Stimulated activated naive B cell treated with anti-CD40 and anti-IgM and Interleukin-4, amounts not matched to agents 10 μg/mL and 1 μg/mL and 100 μg/mL, for 72 hours (primary cell): ENCODE measurements around the gene FFAR4.

ENCODE experiments used
- ATAC-seq, 2 donors: fragments of 150-1000 bp; cut with Tn5 transposase; replicated peaks; 2 replicates each; pipeline ENCODE4 v1.10.0; 2021; ENCODE audit warnings: moderate library complexity in 1 of 2
- DNase-seq: peaks from one replicate; pipeline ENCODE4 v3.0.0; 2021
- H3K27ac Mint-ChIP-seq: one replicate; pipeline ENCODE4 v1.8.0; 2022; ENCODE audit warnings: mild to moderate bottlenecking, mixed read lengths
- H3K27me3 Mint-ChIP-seq, 2 donors: one replicate each; pipeline ENCODE4 v1.8.0; 2022; ENCODE audit warnings: mixed read lengths in 2 of 2
- H3K36me3 Mint-ChIP-seq, 2 donors: one replicate each; pipeline ENCODE4 v1.8.0; 2022; ENCODE audit warnings: mixed read lengths in 2 of 2, mild to moderate bottlenecking in 1 of 2
- H3K4me1 Mint-ChIP-seq, 2 donors: one replicate each; pipeline ENCODE4 v1.8.0; 2022; ENCODE audit warnings: mixed read lengths in 2 of 2, mild to moderate bottlenecking in 1 of 2
- H3K4me3 Mint-ChIP-seq, 2 donors: one replicate each; pipeline ENCODE4 v1.8.0; 2022; ENCODE audit warnings: mild to moderate bottlenecking in 2 of 2, mixed read lengths in 2 of 2, moderate library complexity in 1 of 2
- H3K9me3 Mint-ChIP-seq, 2 donors: one replicate each; pipeline ENCODE4 v1.8.0; 2022; ENCODE audit warnings: mixed read lengths in 2 of 2, mild to moderate bottlenecking in 1 of 2

FFAR4 gene

DNA sequence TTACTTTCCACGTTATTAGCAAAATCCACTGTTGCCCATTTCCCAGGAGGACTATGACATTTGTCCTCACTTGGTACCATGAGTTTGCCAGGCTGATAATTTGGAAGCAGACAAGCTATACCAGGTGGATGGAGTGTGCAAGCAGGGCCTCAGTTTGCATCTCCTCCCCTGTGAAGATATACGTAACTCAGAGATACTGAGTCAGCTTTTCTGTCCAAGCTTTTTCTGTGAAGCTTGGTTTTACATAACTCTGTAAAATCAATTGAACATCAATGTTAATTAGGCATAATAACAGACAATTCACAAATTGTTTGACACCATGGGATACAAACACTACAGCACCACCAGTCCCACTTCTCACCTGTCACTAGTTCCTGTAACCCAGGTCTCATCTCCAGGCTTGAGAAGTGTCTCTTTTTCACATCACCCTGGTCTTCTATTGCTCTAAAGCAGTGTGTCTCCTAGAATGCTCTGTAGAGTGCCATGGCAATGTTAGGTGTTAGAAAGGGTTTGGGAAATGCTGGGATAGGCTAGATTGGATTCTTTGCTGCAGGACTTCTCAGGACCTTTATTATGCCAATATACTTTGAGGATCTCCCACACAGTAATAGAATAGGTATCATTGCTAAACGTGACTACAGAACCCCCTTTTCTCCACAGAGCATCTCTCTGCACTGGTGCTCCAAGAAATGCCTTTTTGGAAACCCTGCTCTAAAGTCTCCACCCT lies 13.7 kb downstream of the FFAR4 start:
- H3K27me3 Mint-ChIP-seq = peaks cover 21 to 25% of the 10 kb centered on the region in 2 donors
- no peaks in the 10 kb centered on the region for H3K4me1 Mint-ChIP-seq
- ATAC-seq (no peak), DNase-seq (no peak)
- no peak overlapping the region for H3K27ac Mint-ChIP-seq
- peaks cover 0 to 5% of the 10 kb centered on the region in 2 donors for H3K36me3 Mint-ChIP-seq
- H3K4me3 Mint-ChIP-seq = no peak overlapping the region
- peaks cover 9% of the 10 kb centered on the region in 2 donors for H3K9me3 Mint-ChIP-seq

DNA sequence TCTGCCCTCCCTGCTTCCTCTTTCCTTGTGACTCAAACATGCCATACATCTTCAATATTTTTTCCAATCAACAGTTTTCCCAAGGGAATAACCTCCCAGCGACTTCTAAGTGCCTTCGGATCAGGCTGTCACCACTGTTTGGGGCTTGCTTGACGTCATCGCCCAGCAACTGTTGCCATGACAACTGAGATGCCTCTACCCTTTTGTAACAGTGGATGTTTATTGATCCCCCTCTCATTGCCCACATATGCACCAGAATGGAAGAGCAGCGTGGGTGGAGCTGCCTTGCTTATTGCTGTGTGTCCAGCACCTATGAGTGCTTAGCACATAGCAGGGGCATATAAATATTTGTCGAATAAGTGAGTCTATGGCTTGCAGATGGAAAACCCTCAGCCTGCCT lies 14.4 kb downstream of the FFAR4 start:
- Mint-ChIP-seq H3K36me3 (peaks cover 0 to 5% of the 10 kb centered on the region in 2 donors), H3K4me3 (no peak overlapping the region), H3K27ac (no peak overlapping the region), H3K9me3 (peaks cover 9% of the 10 kb centered on the region in 2 donors), H3K27me3 (peaks cover 21 to 26% of the 10 kb centered on the region in 2 donors), H3K4me1 (no peaks in the 10 kb centered on the region)
- DNase-seq (no peak), ATAC-seq (no peak)

DNA sequence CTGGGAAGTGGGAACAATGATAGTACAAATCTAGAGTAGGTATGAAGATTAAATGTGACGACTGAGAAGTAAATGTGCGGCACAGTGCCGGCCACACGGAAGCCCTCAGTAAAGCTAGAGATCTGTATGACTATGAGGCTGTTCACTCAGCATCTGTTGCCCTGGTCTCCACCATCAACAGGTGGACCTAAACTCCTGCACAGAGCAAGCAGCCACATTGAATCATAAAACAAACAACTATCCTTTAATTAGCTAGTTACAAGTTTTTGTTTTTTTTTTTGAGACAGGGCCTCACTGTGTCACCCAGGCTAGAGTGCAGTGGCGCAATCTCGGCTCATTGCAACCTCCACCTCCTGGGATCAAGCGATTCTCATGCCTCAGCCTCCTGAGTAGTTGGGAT lies 18.0 kb downstream of the FFAR4 start:
- ATAC-seq = no peak
- Mint-ChIP-seq H3K36me3 (peaks cover 0 to 5% of the 10 kb centered on the region in 2 donors), H3K4me3 (no peak overlapping the region), H3K4me1 (no peaks in the 10 kb centered on the region), H3K27ac (no peak overlapping the region), H3K9me3 (peaks cover 5 to 6% of the 10 kb centered on the region in 2 donors), H3K27me3 (peaks cover 26% of the 10 kb centered on the region in 2 donors)
- DNase-seq = no peak

DNA sequence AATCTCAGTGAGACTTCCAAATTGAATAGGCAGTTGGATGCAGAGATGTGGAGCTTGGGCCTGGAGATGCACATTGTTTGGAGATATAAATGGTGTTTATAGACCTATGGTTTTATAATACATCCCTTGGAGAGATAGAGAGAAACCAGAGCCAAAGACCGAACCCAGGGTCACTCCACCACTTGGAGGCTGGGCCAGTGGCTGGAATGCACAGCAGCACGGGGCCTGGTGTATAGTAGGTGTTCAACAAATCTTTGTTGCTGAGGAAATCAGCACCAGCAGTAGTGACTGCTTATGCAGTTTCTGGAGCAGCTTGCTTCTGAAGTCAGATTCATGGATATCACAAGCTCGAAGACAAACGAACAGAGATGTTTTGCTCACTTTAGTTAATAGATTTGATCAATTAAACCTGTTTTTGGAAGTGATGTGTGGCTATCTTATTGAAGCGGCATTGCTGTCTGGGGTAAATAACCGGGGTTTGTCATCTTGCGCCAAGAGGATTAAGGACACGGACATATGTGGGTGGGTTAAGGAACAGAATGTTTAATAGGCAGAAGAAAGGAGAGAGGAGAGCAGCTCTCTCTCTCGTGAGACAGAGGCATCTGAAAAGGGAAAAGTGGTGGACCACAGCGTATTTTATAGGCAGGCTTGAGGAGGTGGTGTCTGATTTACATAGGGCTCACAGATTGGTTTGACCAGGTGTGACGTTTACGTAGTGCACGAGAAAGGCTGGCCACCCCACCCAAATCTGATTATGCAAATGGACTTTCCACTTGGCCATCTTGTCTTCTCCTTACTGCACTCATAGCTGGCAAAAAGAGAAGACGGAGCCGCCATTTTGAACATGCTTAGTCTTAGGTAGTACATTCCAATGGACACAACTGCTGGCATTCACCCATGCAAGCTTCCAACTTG lies 23.4 kb downstream of the FFAR4 start:
- DNase-seq = no peak
- Mint-ChIP-seq H3K36me3 (no peaks in the 10 kb centered on the region), H3K27ac (no peak overlapping the region), H3K27me3 (peaks cover 19 to 28% of the 10 kb centered on the region in 2 donors), H3K4me3 (no peak overlapping the region), H3K4me1 (no peaks in the 10 kb centered on the region), H3K9me3 (no peaks in the 10 kb centered on the region)
- no peak for ATAC-seq

DNA sequence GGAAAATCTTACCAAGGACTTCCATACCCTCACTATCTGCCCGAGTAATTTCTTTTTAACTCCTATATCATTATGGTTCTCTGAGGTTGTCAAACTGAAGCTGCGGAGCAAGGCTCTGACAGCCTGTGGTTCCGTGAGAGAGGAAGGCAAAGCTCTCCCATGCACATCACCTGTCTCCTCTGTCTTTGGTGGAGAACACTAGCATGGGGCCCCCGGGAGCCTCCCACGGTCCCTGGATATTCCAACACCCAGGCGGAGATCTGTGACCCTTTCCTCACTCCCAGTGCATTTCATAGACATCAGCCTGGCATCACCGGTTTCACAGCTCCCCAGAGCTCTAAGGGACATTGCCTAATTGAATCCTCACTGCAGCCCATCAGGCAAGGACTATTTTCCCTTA lies 24.2 kb downstream of the FFAR4 start:
- peaks cover 19 to 35% of the 10 kb centered on the region in 2 donors for H3K27me3 Mint-ChIP-seq

DNA sequence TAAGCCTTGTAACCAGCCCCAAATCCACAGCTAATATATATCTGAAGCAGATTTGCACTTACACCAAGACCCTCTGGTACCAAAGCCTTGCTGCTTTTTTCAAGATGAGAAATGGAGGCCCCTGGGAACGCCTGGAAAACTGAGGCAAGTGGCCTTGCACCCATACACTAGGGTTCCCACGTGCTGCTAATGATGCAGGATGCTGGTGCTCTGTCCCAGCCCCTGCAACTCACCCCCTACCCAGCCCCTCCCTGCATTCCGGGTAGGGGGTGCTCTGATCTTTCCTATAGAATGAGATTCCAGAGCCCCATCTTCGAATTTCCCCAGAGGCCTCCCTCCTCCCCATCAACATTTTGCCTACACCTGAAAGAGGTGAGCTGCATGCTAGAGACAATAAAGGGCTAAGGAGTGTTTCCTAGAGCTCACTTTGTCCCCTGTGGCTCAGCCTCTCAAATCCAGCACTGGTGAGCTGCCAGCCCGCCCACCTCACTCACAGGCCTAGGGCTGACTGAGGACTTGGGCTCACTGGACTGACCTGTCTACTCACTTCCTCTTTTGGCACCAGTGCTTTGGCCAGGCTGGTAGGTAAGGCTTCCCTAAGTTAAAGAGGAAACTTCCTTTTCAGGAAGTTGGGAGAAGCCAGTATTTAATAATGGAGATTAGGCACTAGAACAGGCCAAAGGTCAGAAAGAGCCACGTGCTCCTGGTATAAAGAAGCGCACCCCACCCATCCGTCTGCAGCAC lies 24.8 kb downstream of the FFAR4 start:
- Mint-ChIP-seq H3K9me3 (no peaks in the 10 kb centered on the region), H3K36me3 (no peaks in the 10 kb centered on the region), H3K4me1 (no peaks in the 10 kb centered on the region), H3K27me3 (peaks cover 19 to 30% of the 10 kb centered on the region in 2 donors), H3K27ac (no peak overlapping the region), H3K4me3 (no peak overlapping the region)
- ATAC-seq = peak; percentile 33 to 34
- DNase-seq = no peak

More for the DNA sequence above, 24.2 kb downstream of the FFAR4 start:
- Mint-ChIP-seq H3K36me3 (no peaks in the 10 kb centered on the region), H3K27ac (no peak overlapping the region), H3K4me1 (no peaks in the 10 kb centered on the region), H3K4me3 (no peak overlapping the region), H3K9me3 (no peaks in the 10 kb centered on the region)
- no peak for ATAC-seq
- no peak for DNase-seq

DNA sequence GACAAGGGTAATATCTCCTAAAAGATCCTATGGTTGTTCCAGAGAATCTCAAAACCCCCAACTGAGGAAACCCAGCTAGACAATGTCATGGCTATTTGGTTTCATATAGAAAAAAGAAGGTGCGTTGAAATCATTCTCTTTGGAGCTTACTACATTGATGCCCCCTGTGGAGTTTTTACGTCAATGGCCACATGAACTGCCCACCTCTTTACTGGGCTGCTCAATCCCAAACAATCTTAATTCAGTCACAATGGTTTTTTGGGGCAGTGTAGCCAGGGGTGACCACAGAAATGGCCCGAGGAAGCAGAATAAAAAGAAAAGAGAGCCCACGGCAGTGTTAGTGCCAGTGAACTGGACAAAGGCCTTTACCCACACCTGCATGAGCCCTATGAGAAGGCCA lies 26.8 kb downstream of the FFAR4 start:
- no peak overlapping the region for H3K27ac Mint-ChIP-seq
- H3K27me3 Mint-ChIP-seq = peaks cover 15 to 40% of the 10 kb centered on the region in 2 donors
- no peaks in the 10 kb centered on the region for H3K9me3 Mint-ChIP-seq
- no peaks in the 10 kb centered on the region for H3K36me3 Mint-ChIP-seq
- no peaks in the 10 kb centered on the region for H3K4me1 Mint-ChIP-seq
- H3K4me3 Mint-ChIP-seq = no peak overlapping the region
- DNase-seq (no peak), ATAC-seq (no peak)

DNA sequence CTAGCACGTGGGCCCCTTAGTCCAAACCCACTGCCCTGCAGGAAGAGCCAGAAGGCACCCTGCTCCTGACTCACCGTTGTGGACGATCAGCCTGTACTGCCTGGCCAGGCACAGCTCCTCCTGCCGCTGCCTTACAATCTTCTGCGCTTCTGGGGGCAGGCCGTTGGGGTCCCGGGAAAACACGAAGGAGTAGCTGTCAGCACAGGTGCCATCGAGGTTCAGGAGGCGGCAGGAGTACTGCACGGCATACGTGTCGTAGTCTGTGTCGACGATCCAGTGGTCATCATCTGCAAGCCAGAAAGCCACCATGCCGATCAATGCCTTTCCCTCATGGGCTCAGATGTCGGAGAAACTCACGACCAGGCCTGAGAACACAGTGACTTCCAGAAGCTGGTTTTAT lies 27.3 kb downstream of the FFAR4 start:
- no peak for DNase-seq
- H3K9me3 Mint-ChIP-seq = no peaks in the 10 kb centered on the region
- no peaks in the 10 kb centered on the region for H3K4me1 Mint-ChIP-seq
- no peak overlapping the region for H3K27ac Mint-ChIP-seq
- H3K27me3 Mint-ChIP-seq = peaks cover 13 to 39% of the 10 kb centered on the region in 2 donors
- no peak for ATAC-seq
- H3K36me3 Mint-ChIP-seq = no peaks in the 10 kb centered on the region
- no peak overlapping the region for H3K4me3 Mint-ChIP-seq

DNA sequence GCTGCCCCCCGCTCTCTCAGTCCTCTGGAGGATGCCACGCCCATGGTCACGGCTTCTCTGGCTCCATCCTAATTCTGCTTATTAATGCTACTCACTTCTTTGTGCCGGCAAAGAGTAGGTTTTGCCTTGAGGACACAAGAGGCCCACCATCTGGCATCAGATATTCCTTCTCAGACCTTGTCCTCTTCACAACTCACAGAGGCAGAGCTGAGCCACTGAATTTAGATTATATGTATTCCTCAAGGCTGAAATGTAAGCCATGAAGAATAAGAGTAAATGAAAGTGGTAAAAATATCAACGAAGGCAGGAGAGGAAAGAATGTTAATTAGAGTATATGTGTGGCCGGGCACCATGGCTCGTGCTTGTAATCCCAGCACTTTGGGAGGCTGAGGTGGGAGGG lies 28.1 kb downstream of the FFAR4 start:
- H3K27ac Mint-ChIP-seq = no peak overlapping the region
- no peak for DNase-seq
- ATAC-seq = no peak
- H3K4me1 Mint-ChIP-seq = no peaks in the 10 kb centered on the region
- no peaks in the 10 kb centered on the region for H3K9me3 Mint-ChIP-seq
- no peaks in the 10 kb centered on the region for H3K36me3 Mint-ChIP-seq
- H3K4me3 Mint-ChIP-seq = no peak overlapping the region
- H3K27me3 Mint-ChIP-seq = peaks cover 9 to 36% of the 10 kb centered on the region in 2 donors

DNA sequence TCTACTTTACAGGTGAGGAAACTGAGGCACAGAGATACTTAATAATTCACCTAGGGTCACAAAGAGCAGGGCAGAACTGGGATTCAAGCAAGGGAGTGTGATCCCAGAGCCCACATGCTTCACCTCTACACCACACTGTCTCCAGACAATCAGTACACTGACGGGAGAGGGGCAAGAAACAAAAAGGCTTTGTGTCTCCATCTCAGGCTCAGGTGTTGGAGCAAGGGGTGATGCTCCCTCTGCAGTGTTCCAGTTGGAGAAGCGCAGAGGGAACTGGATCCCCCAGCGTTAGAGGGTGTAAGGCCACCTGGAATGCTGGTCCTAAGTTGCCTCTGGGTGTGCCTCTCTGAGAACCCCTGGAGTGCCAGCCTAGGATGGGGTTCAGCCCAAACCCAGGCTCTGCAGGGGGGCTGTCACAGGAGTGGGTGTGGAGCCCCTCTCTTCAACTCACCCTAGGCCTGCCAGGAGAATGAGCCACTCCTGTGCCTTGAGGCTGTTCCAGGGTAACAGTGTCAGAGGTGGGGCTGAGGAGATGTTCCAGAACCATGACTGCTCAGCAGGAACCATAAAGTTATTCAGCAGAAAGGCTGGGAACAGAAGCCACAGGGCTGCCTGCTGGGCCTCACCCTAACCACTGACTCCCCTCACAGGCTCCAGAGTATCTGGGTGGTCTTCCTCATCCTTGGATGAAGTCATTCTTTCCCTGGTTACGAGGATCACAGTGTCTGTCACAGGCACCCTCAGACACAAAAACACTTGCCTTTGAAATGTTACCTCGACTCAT lies 29.1 kb downstream of the FFAR4 start:
- DNase-seq (no peak), ATAC-seq (no peak)
- Mint-ChIP-seq H3K27me3 (peaks cover 18 to 47% of the 10 kb centered on the region in 2 donors), H3K4me1 (no peaks in the 10 kb centered on the region), H3K27ac (no peak overlapping the region), H3K36me3 (no peaks in the 10 kb centered on the region), H3K4me3 (no peak overlapping the region), H3K9me3 (no peaks in the 10 kb centered on the region)

DNA sequence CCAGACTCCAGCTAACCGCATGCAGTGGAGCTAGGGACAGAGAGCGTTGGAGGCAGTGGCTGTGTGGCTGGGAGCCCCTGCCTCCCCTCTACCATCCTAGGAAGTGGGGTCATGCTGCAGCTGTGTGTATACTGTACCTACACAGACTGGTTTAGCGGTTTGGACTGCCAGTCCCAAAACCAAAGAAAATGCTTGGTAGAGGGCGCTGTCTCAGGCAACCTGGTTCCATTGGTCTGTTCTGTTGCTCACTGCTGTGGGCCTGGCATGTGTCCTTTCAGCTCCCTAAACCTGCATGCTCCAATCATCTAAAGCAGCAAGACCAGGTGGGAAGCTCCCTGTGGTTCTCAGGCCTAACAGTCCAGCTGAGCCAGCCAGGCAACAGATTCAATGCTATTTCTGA lies 30.1 kb downstream of the FFAR4 start:
- Mint-ChIP-seq H3K4me3 (no peak overlapping the region), H3K36me3 (no peaks in the 10 kb centered on the region), H3K9me3 (no peaks in the 10 kb centered on the region), H3K27ac (no peak overlapping the region), H3K27me3 (peaks cover 15 to 46% of the 10 kb centered on the region in 2 donors), H3K4me1 (no peaks in the 10 kb centered on the region)
- DNase-seq = no peak
- no peak for ATAC-seq

DNA sequence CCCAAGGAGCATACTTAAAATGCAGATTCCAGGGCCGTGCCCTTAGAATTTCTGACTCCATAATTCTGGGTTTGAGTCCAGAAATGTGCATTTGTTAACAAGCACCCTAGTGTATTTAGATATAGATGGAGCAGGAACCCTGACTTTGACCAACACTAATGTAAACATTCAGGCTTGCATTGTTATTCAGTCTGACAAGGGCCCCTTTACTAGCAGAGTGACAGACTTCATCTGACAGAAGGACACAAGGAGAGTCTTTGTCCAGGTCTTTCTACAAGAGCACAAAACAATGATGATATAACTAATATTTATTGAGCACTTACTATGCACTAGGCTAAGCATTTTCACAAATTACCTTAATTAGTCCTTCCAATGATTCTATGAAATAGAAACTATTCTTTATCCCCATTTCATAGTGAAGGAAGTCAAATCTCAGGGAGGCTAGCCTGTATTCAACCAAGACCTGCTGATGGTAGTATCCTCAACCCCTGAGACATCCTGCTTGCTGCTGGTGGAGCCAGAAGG lies 30.7 kb downstream of the FFAR4 start:
- no peak for ATAC-seq
- Mint-ChIP-seq H3K4me3 (no peak overlapping the region), H3K4me1 (no peaks in the 10 kb centered on the region)

DNA sequence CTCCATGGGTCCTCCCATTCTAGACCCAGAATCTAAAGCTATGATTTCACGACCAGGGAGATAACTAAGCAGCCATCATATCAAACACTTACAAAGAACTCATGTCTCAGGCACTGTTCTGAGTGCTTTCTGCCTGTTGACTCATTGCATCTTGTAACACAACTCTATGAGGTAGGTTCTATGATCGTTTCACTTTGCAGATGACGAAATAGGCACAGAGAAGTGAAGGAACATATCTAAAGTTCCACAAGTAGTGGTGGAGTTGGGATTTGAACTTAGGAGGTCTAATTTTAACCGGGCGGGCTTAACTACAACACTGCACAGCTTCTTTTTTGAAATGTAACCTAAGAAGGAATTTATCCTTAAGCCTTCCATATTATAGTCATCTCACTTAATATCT lies 31.7 kb downstream of the FFAR4 start:
- H3K4me3 Mint-ChIP-seq = no peak overlapping the region
- no peaks in the 10 kb centered on the region for H3K9me3 Mint-ChIP-seq
- no peaks in the 10 kb centered on the region for H3K4me1 Mint-ChIP-seq
- ATAC-seq (no peak), DNase-seq (no peak)
- H3K36me3 Mint-ChIP-seq = peaks cover 0 to 2% of the 10 kb centered on the region in 2 donors
- H3K27ac Mint-ChIP-seq = no peak overlapping the region
- peaks cover 24 to 59% of the 10 kb centered on the region in 2 donors for H3K27me3 Mint-ChIP-seq

More for the DNA sequence above, 30.7 kb downstream of the FFAR4 start:
- DNase-seq = no peak
- peaks cover 0 to 2% of the 10 kb centered on the region in 2 donors for H3K36me3 Mint-ChIP-seq
- H3K27ac Mint-ChIP-seq = no peak overlapping the region
- peaks cover 18 to 49% of the 10 kb centered on the region in 2 donors for H3K27me3 Mint-ChIP-seq
- no peaks in the 10 kb centered on the region for H3K9me3 Mint-ChIP-seq
